ENCODE results near the gene LVRN.

Gene LVRN

GRCh38 chr5:115949096-115949495, 13.2 kb upstream of the LVRN start:
- DNase-seq: no peak
- no peak overlapping the region for H3K18ac ChIP-seq (ENCODE audit: low read length)
- H3K27me3 ChIP-seq (ENCODE audit: insufficient read depth, low read length, poor library complexity): no peaks in the 10 kb centered on the region
- H2BK15ac ChIP-seq (replicated peaks; ENCODE audit: low read depth): no peak overlapping the region
- H3K4me2 ChIP-seq (ENCODE audit: low read length): no peak overlapping the region
- H3K56ac ChIP-seq (ENCODE audit: low read length): no peak overlapping the region
- no peak overlapping the region for H4K5ac ChIP-seq (ENCODE audit: low read length)
- no peak overlapping the region for H3K4ac ChIP-seq (ENCODE audit: low read depth, low read length)
- no peak overlapping the region for H3K23ac ChIP-seq (ENCODE audit: low read length)
- H4K8ac ChIP-seq (ENCODE audit: low read depth, low read length): no peak overlapping the region
- no peak overlapping the region for H3K4me3 ChIP-seq (ENCODE audit: low read length)
- H3K4me1 ChIP-seq (ENCODE audit: control insufficient read depth, low read depth, low read length): no peaks in the 10 kb centered on the region
- no peaks in the 10 kb centered on the region for H3K79me1 ChIP-seq (ENCODE audit: low read length)
- H3K36me3 ChIP-seq (ENCODE audit: control insufficient read depth, insufficient read depth, low read length): no peaks in the 10 kb centered on the region
- WGBS (ENCODE audit: extremely low coverage, insufficient coverage, low lambda C conversion rate): no CpG with 5 or more reads among the region's 1 CpG
- no peak overlapping the region for H2BK5ac ChIP-seq (ENCODE audit: low read length)
- H3K27ac ChIP-seq (ENCODE audit: low read depth, low read length): no peak overlapping the region
- no peak overlapping the region for H2AK5ac ChIP-seq (ENCODE audit: low read length)
- H3K9ac ChIP-seq (ENCODE audit: low read length): no peak overlapping the region
- no peak overlapping the region for H2BK120ac ChIP-seq (ENCODE audit: low read depth, low read length)
- H3K79me2 ChIP-seq (ENCODE audit: control insufficient read depth, insufficient read depth, low read length): no peaks in the 10 kb centered on the region

DNA sequence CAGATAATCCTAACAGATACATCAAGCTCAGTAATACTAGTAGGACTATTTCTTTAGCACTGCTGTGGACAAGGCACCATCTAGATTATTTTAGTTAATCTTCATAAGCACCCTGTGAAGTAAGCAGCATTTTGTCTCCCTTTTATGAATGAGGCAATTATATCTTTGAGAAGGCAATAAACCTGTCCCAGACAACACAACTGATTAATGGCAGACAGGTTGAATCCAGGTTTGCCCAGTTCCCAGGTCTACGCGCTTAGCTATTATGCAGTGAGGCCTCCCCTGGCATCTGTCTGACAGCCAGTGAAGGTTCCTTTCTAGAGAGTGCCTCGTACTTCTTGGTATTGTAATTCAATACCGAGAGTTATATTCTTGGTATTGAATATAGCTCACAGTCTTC, 9.7 kb upstream of the LVRN start:
- Histone ChIP-seq H3K56ac (ENCODE audit: low read length) (no peak overlapping the region), H3K9ac (ENCODE audit: low read length) (no peak overlapping the region), H2BK120ac (ENCODE audit: low read depth, low read length) (no peak overlapping the region), H3K79me1 (ENCODE audit: low read length) (no peaks in the 10 kb centered on the region), H3K79me2 (ENCODE audit: control insufficient read depth, insufficient read depth, low read length) (no peaks in the 10 kb centered on the region), H3K4ac (ENCODE audit: low read depth, low read length) (no peak overlapping the region), H2BK5ac (ENCODE audit: low read length) (no peak overlapping the region), H3K4me3 (ENCODE audit: low read length) (no peak overlapping the region), H3K27me3 (ENCODE audit: insufficient read depth, low read length, poor library complexity) (no peaks in the 10 kb centered on the region), H3K4me1 (ENCODE audit: control insufficient read depth, low read depth, low read length) (no peaks in the 10 kb centered on the region), H2BK15ac (replicated peaks; ENCODE audit: low read depth) (no peak overlapping the region), H2AK5ac (ENCODE audit: low read length) (no peak overlapping the region), H3K18ac (ENCODE audit: low read length) (no peak overlapping the region), H3K23ac (ENCODE audit: low read length) (no peak overlapping the region), H3K36me3 (ENCODE audit: control insufficient read depth, insufficient read depth, low read length) (no peaks in the 10 kb centered on the region), H4K8ac (ENCODE audit: low read depth, low read length) (no peak overlapping the region), H3K4me2 (ENCODE audit: low read length) (no peak overlapping the region), H4K5ac (ENCODE audit: low read length) (no peak overlapping the region), H3K27ac (ENCODE audit: low read depth, low read length) (no peak overlapping the region)
- DNase-seq: no peak
- no CpG with 5 or more reads among the region's 4 CpGs for WGBS (ENCODE audit: extremely low coverage, insufficient coverage, low lambda C conversion rate)

DNA sequence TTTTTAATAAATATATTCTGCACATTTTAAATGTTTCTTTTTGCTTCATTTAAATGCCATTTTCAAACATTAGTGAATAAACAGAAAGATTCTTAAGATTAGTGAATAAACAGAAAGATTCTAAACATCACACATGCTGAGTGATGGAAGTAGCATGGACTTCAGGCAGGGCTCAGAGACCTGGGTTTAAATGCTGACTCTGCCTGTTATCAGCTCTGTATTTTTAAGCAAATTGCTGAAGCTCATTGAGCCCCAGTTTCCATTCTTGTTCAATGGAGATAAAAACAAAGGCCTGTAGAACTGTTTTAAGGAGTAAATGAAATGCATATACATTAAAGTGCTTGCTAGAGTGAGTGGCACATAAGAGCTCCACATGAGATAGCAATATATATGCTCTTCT, 8.1 kb upstream of the LVRN start:
- no peak overlapping the region for H3K9ac ChIP-seq (ENCODE audit: low read length)
- no peak overlapping the region for H2AK5ac ChIP-seq (ENCODE audit: low read length)
- H3K56ac ChIP-seq (ENCODE audit: low read length): no peak overlapping the region
- no peak overlapping the region for H2BK5ac ChIP-seq (ENCODE audit: low read length)
- H4K5ac ChIP-seq (ENCODE audit: low read length): no peak overlapping the region
- no peaks in the 10 kb centered on the region for H3K27me3 ChIP-seq (ENCODE audit: insufficient read depth, low read length, poor library complexity)
- no peak overlapping the region for H3K4me2 ChIP-seq (ENCODE audit: low read length)
- no peak overlapping the region for H2BK120ac ChIP-seq (ENCODE audit: low read depth, low read length)
- H3K4me3 ChIP-seq (ENCODE audit: low read length): no peak overlapping the region
- H3K79me1 ChIP-seq (ENCODE audit: low read length): no peaks in the 10 kb centered on the region
- H4K8ac ChIP-seq (ENCODE audit: low read depth, low read length): no peak overlapping the region
- H3K79me2 ChIP-seq (ENCODE audit: control insufficient read depth, insufficient read depth, low read length): no peaks in the 10 kb centered on the region
- no peak overlapping the region for H3K23ac ChIP-seq (ENCODE audit: low read length)
- H3K4me1 ChIP-seq (ENCODE audit: control insufficient read depth, low read depth, low read length): no peaks in the 10 kb centered on the region
- DNase-seq: no peak
- H3K27ac ChIP-seq (ENCODE audit: low read depth, low read length): no peak overlapping the region
- no peaks in the 10 kb centered on the region for H3K36me3 ChIP-seq (ENCODE audit: control insufficient read depth, insufficient read depth, low read length)
- no peak overlapping the region for H2BK15ac ChIP-seq (replicated peaks; ENCODE audit: low read depth)
- no peak overlapping the region for H3K18ac ChIP-seq (ENCODE audit: low read length)
- no peak overlapping the region for H3K4ac ChIP-seq (ENCODE audit: low read depth, low read length)

GRCh38 chr5:115956957-115957356, 5.3 kb upstream of the LVRN start:
- Histone ChIP-seq H2BK15ac (replicated peaks; ENCODE audit: low read depth) (no peak overlapping the region), H3K27me3 (ENCODE audit: insufficient read depth, low read length, poor library complexity) (peaks cover 2% of the 10 kb centered on the region), H3K4me2 (ENCODE audit: low read length) (no peak overlapping the region), H3K4ac (ENCODE audit: low read depth, low read length) (no peak overlapping the region), H3K79me2 (ENCODE audit: control insufficient read depth, insufficient read depth, low read length) (no peaks in the 10 kb centered on the region), H3K79me1 (ENCODE audit: low read length) (no peaks in the 10 kb centered on the region), H2BK5ac (ENCODE audit: low read length) (no peak overlapping the region), H4K8ac (ENCODE audit: low read depth, low read length) (no peak overlapping the region), H3K27ac (ENCODE audit: low read depth, low read length) (no peak overlapping the region), H3K56ac (ENCODE audit: low read length) (no peak overlapping the region), H2BK120ac (ENCODE audit: low read depth, low read length) (no peak overlapping the region), H2AK5ac (ENCODE audit: low read length) (no peak overlapping the region), H3K4me3 (ENCODE audit: low read length) (no peak overlapping the region), H3K18ac (ENCODE audit: low read length) (no peak overlapping the region), H3K23ac (ENCODE audit: low read length) (no peak overlapping the region), H4K5ac (ENCODE audit: low read length) (no peak overlapping the region), H3K9ac (ENCODE audit: low read length) (no peak overlapping the region), H3K36me3 (ENCODE audit: control insufficient read depth, insufficient read depth, low read length) (no peaks in the 10 kb centered on the region), H3K4me1 (ENCODE audit: control insufficient read depth, low read depth, low read length) (no peaks in the 10 kb centered on the region)
- WGBS (ENCODE audit: extremely low coverage, insufficient coverage, low lambda C conversion rate): no CpG with 5 or more reads among the region's 6 CpGs
- no peak for DNase-seq

DNA sequence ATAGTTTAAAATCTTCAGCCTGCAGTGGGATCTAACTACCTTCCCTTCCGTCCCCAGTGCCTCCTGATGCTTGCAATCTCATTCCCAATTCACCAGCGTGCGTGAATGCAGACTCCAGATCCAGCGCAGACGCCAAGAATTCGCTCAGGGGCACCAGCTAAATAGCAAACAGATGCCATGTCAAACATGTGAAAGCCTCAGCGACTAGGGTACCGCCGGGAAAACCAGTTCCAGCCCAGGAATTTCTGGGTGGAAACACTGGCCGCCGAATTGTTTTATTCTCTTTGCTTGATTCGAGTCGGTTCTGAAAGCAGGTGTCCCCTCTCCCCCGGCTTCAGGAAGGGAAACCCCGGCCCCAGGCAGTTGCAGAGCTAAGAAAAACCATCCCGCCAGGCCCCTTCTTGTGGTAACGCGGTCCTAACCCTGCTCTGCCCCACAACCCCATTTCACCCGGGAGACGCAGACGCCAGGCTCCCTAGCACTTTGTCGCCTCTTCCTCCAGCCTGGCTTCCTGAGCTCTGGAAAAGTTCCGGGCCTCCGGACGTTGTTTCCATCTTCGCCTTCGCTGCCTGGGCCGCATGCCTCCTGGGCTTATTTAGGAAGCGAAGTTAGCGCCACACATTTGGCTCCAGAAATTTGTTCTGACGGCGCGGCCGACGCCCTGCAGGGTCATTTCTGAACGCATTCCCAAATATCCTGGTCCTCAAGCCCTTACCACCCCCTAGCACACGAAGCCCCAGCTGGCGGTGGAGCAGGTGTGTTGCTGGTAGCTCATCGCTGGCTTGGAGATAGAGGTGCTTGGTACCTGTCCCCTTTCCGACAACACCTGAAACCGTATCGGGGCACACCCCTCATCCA, 665 bp upstream of the LVRN start:
- no peak overlapping the region for H3K4me3 ChIP-seq (ENCODE audit: low read length)

More for the DNA sequence above, 665 bp upstream of the LVRN start:
- H3K4me2 ChIP-seq (ENCODE audit: low read length): no peak overlapping the region
- no peak overlapping the region for H3K18ac ChIP-seq (ENCODE audit: low read length)
- no peaks in the 10 kb centered on the region for H3K36me3 ChIP-seq (ENCODE audit: control insufficient read depth, insufficient read depth, low read length)
- no peak overlapping the region for H3K27ac ChIP-seq (ENCODE audit: low read depth, low read length)
- H3K79me1 ChIP-seq (ENCODE audit: low read length): no peaks in the 10 kb centered on the region
- no peaks in the 10 kb centered on the region for H3K4me1 ChIP-seq (ENCODE audit: control insufficient read depth, low read depth, low read length)
- H3K9ac ChIP-seq (ENCODE audit: low read length): no peak overlapping the region
- H3K27me3 ChIP-seq (ENCODE audit: insufficient read depth, low read length, poor library complexity): peaks cover 13% of the 10 kb centered on the region
- DNase-seq: no peak
- no peak overlapping the region for H3K4ac ChIP-seq (ENCODE audit: low read depth, low read length)
- H2AK5ac ChIP-seq (ENCODE audit: low read length): no peak overlapping the region
- H3K56ac ChIP-seq (ENCODE audit: low read length): no peak overlapping the region
- no peaks in the 10 kb centered on the region for H3K79me2 ChIP-seq (ENCODE audit: control insufficient read depth, insufficient read depth, low read length)
- no peak overlapping the region for H2BK5ac ChIP-seq (ENCODE audit: low read length)
- no peak overlapping the region for H2BK15ac ChIP-seq (replicated peaks; ENCODE audit: low read depth)
- no peak overlapping the region for H2BK120ac ChIP-seq (ENCODE audit: low read depth, low read length)
- WGBS (ENCODE audit: extremely low coverage, insufficient coverage, low lambda C conversion rate): no CpG with 5 or more reads among the region's 42 CpGs
- no peak overlapping the region for H4K8ac ChIP-seq (ENCODE audit: low read depth, low read length)
- no peak overlapping the region for H3K23ac ChIP-seq (ENCODE audit: low read length)
- no peak overlapping the region for H4K5ac ChIP-seq (ENCODE audit: low read length)
